ENCODE results near the gene KBTBD8.

- TF ChIP-seq CTCF (IDR thresholded peaks at IDR 0.05), result no peak
- TF ChIP-seq EZH2 (IDR thresholded peaks at IDR 0.05; ENCODE audit: borderline replicate concordance, insufficient read depth, low read depth, low read length, poor library complexity, severe bottlenecking), result no peak
These were observed 7.9 kb downstream of the KBTBD8 start for GRCh38 chr3:67005974-67006373.
